Measurements from ENCODE around the gene WDR62. TPM values are rescaled to one million over a fixed set of nuclear protein-coding genes. Genes with fewer than 3 reads are reported as not detected.

WDR62 gene
- 10 to 100 TPM; 34.5 to 46.0 TPM for total RNA-seq

DNA sequence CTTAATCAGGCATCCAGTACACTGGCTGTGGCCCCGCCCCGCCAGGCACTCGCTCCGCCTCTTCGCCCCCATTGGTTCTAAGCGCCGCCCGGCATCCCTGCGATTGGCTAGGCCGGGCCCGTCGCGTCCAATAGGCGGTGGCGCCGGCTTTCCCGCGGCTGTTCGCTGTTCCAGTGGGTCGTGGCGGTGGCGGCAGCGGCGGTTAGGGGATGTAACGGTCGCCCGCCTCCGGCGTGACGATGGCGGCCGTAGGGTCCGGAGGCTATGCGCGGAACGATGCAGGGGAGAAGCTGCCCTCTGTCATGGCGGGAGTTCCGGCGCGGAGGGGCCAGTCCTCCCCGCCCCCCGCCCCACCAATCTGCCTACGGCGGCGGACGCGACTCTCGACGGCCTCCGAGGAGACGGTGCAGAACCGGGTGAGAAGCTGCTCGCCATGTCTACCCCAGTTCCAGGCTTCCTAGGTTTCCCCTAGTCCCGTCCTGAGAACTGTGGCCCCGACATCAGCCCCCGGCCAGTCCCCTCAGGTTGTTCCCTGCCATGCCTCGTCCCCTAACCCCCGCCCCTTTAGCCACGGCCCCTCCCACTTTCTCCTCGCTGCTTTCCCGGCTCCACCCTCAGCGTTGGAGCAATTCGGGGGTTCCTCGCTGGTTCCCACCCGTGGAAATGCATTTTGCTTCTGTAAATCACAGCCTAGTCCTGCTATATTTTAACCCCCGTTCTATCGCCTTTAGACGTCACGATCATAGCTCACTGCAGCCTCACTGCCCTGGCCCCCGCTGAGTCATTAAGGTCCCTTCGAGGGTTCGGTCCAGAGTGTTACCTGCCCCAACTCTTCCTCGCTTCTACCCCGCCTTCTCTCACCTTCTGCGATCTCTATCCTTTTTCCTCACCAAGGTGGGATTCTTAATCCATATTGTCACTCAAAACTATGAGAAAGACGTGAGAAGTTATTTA is at the start of gene WDR62:
TSS of gene WDR62 (plus strand) at position 165 of the 954 bp plus-strand sequence. CDS start at position 240, 75 bp downstream.
- H3K36me3 Mint-ChIP-seq = peaks cover 16% of the 10 kb centered on the region
- no peaks in the 10 kb centered on the region for H3K27me3 Mint-ChIP-seq
- H3K4me1 Mint-ChIP-seq = peaks cover 41% of the 10 kb centered on the region
- H3K27ac Mint-ChIP-seq = peak within 1 kb of the TSS; percentile 98
- peak; percentile 96 for DNase-seq
- peak within 1 kb of the TSS; percentile 98 for H3K4me3 Mint-ChIP-seq
- ATAC-seq = peak; percentile 80
- CTCF ChIA-PET = interaction anchor here (0.5 to 2.2 kb wide), 7 partner anchors 19 to 407 kb away, joined by 3 to 8 read pairs (median 4); partner anchors contain the start of genes COX6B1, POLR2I and TBCB
- no peaks in the 10 kb centered on the region for H3K9me3 Mint-ChIP-seq (ENCODE audit: low read depth)

DNA sequence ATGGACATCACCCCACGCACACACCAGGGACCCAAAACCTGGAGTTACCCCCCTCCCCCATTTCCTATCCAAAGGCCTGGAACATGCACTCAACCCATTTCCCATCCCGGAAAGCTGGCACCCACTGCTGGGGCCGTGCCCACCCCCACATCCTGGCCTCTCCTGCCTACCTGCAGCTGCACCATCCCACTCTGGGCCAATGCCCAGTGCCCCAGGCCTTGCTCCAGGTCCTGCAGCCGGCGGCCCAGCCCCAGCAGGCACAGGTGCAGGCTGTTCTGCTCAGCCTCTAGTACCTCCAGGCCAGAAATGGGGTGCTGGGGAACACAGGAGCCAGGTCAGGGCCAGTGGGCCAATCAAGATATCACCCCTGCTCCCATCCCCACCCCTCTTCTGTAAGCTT is 47.7 kb upstream of the WDR62 start:
- CTCF ChIA-PET = no interaction called here
- H3K27me3 Mint-ChIP-seq = no peaks in the 10 kb centered on the region
- ATAC-seq (no peak), DNase-seq (no peak)
- H3K4me3 Mint-ChIP-seq = no peak overlapping the region
- H3K27ac Mint-ChIP-seq = no peak overlapping the region
- H3K4me1 Mint-ChIP-seq = peaks cover 10% of the 10 kb centered on the region
- no peaks in the 10 kb centered on the region for H3K9me3 Mint-ChIP-seq (ENCODE audit: low read depth)
- H3K36me3 Mint-ChIP-seq = peaks cover under 1% of the 10 kb centered on the region

DNA sequence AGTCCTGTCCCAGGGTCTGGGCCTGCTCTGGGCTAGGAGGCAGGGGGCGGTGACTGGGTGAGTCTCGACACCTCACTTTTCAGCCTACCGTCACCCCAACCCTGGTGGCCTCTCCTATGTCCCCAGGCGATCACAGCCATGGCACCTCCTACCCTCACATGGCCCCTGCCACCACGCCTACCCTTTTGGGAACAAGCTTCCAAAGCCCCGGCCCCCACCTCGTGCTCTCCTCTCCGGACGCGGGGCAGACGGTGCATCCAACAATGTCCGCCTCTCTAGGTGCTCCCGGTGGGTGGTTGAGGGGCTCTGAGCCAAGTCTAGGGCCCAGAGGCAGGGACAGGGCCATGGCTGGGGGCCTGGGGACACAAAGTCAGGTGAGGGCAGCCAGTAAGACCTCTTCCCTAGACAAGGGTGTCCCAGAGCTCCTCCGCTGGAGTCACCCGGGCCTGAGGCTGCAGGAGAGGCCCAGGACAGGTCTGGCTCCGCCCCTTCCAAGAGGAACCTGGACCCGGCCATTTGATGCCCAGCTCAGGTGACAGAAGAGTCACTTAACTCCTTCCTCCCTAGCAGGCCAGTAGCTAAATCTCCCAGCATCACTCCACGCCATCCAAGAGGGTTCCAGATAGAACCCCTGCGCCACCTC is 46.2 kb upstream of the WDR62 start, which contains the start of gene SYNE4:
TSS of gene SYNE4 (minus strand) at position 478 of the 643 bp plus-strand sequence. CDS start at position 346, 132 bp downstream.
- no peak within 1 kb of the TSS for H3K27ac Mint-ChIP-seq
- CTCF ChIA-PET = interaction anchor here (1.3 kb wide), 1 partner anchor 50 kb away, joined by 3 read pairs; no protein-coding TSS in a partner anchor
- H3K4me1 Mint-ChIP-seq = peaks cover 13% of the 10 kb centered on the region
- DNase-seq = no peak
- ATAC-seq = no peak
- no peaks in the 10 kb centered on the region for H3K36me3 Mint-ChIP-seq
- H3K4me3 Mint-ChIP-seq = peak within 1 kb of the TSS; percentile 20
- no peaks in the 10 kb centered on the region for H3K9me3 Mint-ChIP-seq (ENCODE audit: low read depth)
- H3K27me3 Mint-ChIP-seq = no peaks in the 10 kb centered on the region

DNA sequence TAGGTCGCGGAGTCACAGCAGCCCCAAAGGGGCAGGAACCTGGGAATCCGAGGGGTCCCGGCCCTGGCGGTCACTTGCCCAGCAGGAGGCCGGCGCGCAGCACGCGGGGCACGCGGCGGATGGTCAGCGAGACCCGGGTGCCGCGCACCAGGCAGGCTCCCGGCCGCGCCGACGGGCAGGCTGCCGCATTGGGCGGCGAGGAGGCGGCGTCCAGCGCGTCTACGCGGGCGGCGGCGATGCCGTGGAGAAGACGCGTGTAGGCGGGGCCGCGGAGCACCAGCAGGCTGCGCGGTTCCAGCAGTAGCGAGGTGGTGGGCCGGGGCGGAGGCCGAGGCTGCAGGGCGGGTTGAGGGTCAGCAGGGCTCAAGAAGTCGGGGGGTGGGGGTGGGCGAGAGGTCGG is 45.5 kb upstream of the WDR62 start:
- no peaks in the 10 kb centered on the region for H3K9me3 Mint-ChIP-seq (ENCODE audit: low read depth)
- H3K4me3 Mint-ChIP-seq = no peak overlapping the region
- H3K27me3 Mint-ChIP-seq = no peaks in the 10 kb centered on the region
- CTCF ChIA-PET = interaction anchor here (1.3 kb wide), 1 partner anchor 51 kb away, joined by 3 read pairs; no protein-coding TSS in a partner anchor
- no peaks in the 10 kb centered on the region for H3K36me3 Mint-ChIP-seq
- DNase-seq = peak; percentile 54
- H3K4me1 Mint-ChIP-seq = peaks cover 14% of the 10 kb centered on the region
- ATAC-seq = peak; percentile 24
- H3K27ac Mint-ChIP-seq = no peak overlapping the region

DNA sequence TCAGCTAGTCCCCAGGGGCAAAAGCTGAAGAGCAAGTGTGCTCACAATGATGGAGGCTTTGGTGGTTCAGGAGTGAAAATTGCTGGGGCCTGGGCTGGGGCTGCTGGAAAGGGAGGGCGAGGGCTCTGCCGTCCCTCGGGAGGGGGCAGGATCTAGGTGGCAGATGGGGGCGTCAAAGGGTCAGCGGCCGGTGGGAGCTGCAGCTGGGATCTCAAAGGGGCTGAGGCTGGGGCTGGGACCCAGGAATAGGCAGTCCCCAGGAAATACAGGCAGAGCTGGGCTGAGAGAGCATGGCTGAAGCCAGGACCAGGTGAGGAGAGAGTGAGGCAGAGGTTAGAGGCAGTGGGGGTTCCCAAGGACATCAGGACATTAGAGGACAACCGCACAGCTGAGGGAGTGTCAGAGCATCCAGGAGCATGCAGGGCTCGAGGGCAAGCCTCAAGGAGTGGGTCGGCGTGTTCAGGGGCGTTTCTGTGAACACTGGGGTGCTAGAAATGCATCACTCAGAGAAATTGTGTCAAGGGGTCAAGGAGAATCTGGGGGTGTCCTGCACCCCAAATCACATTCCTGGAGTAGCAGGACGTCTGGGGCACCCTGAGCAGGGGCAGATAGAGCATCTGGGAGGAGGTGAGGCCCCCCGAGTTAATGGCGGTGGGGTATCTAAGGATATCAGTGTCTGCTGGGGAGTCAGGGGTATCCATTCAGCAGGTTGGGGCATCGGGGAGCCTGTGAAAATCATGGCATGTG is 44.9 kb upstream of the WDR62 start:
- no peak overlapping the region for H3K4me3 Mint-ChIP-seq
- H3K9me3 Mint-ChIP-seq (ENCODE audit: low read depth) = no peaks in the 10 kb centered on the region
- H3K27ac Mint-ChIP-seq = no peak overlapping the region
- CTCF ChIA-PET = interaction anchor here (1.3 kb wide), 1 partner anchor 51 kb away, joined by 3 read pairs; no protein-coding TSS in a partner anchor
- peaks cover 19% of the 10 kb centered on the region for H3K4me1 Mint-ChIP-seq
- H3K27me3 Mint-ChIP-seq = no peaks in the 10 kb centered on the region
- H3K36me3 Mint-ChIP-seq = no peaks in the 10 kb centered on the region
- ATAC-seq (no peak), DNase-seq (no peak)

DNA sequence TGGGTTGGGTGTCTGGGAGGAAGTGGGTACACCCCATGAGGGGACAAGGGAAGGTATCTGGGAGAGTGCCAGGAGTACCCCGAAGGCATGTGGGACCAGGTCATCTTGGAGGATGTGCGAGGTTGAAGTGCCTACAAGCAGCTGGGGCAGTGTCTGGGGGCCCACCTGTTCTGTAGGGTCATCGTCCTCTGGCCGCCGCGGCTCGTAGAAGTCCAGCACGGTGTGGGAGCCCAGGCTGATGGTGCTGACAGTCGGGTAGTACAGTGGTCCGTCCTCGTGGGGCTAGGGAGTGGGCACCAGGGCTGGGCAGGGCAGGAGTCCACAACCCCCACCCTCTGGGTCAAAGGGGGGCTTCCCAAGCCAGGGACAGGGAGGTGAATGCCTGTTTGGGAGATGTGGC is 44.3 kb upstream of the WDR62 start:
- H3K4me3 Mint-ChIP-seq = no peak overlapping the region
- H3K27ac Mint-ChIP-seq = no peak overlapping the region
- CTCF ChIA-PET = no interaction called here

DNA sequence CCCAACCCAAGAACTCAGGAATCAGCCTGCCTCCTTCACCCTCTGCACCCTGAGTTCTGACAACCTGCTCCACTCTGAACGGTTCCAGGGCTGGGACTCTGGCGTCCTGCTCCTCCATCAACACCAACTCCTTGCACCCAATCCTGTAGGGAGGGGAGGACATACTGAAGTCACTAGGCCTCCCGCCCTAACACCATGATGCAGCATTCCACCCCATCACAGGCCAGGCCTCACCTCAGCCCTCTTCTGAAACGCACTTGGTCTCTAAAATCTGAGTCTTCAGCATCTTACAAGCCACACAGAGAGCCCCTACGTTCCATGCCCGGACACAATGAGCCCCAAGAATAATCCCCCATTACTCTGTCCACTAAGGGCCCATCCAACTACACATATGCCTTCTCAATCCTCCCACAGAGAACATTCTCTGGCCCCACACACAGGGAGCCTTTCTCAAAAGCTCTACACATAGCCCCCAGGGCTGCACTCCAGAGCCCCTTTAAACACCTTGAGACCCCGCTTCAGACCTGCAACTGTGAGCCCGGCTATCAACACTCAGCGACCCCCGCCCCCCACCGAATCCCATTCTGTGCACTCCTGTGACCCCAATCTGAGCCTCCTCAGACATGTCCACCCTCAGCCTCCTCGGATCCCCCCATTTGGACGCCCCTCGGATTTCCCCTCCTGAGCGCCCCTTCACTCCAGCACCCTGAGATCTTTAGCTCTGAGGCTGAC is 41.3 kb upstream of the WDR62 start:
- DNase-seq = no peak
- peak overlapping the region; percentile 92 for H3K4me3 Mint-ChIP-seq
- H3K36me3 Mint-ChIP-seq = peaks cover 4% of the 10 kb centered on the region
- CTCF ChIA-PET = interaction anchor here (0.7 to 1.5 kb wide), 4 partner anchors 19 to 240 kb away, joined by 3 to 4 read pairs (median 3); no protein-coding TSS in a partner anchor
- no peaks in the 10 kb centered on the region for H3K27me3 Mint-ChIP-seq
- H3K9me3 Mint-ChIP-seq (ENCODE audit: low read depth) = no peaks in the 10 kb centered on the region
- no peak for ATAC-seq
- peaks cover 33% of the 10 kb centered on the region for H3K4me1 Mint-ChIP-seq
- peak overlapping the region; percentile 95 for H3K27ac Mint-ChIP-seq

More for the DNA sequence above, 44.3 kb upstream of the WDR62 start:
- ATAC-seq (no peak), DNase-seq (no peak)
- no peaks in the 10 kb centered on the region for H3K9me3 Mint-ChIP-seq (ENCODE audit: low read depth)
- no peaks in the 10 kb centered on the region for H3K27me3 Mint-ChIP-seq
- H3K4me1 Mint-ChIP-seq = peaks cover 25% of the 10 kb centered on the region
- H3K36me3 Mint-ChIP-seq = no peaks in the 10 kb centered on the region

DNA sequence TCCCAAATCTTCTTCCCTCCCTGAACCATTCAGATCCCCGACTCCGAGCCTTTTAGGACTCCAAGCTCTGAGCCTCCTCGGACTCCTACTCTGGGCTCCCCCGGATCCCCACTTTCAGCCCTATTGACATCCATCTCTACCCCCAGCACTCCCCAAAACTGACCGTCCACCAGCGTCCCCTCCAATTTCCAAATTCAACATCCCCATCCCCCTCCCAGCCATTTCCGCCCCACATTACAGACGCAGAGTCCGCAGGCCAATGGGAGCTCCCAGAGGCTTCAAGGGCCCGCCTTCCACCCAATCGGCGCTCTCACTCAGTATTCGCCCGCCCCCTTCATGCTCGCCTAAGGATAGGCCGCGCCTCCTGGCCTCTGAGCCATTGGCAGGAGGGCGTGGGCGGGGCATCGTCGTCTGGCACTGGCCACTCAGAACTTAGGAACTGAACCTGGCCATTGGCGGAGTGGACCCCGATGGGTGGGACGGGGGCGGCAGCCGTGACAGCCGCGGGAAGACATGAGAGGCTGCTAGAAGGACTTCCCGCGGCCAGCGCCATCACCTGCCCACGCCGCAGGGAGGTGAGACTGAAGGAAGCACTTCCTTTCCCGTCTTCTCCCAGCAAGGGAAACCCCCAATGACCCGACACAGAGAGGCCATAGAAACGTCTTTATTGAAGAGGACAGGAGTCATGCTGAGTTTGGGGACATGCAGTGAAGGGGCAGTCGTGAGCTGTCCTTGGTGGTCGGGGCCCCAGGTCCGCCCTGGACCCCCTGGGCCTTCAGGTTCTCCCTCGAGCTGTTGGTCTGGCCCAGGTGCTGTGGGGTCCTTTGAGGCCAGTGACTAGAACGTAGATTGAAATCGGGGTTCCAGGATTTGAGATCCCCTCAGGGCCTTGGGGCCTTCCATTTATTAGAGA is 40.4 kb upstream of the WDR62 start, which contains the start of gene ALKBH6:
TSS of gene ALKBH6 (minus strand) at position 202 of the 913 bp plus-strand sequence. CDS start 816 bp downstream, outside the sequence.
- H3K27ac Mint-ChIP-seq = peak within 1 kb of the TSS; percentile 95
- CTCF ChIA-PET = interaction anchor here (0.7 to 1.6 kb wide), 7 partner anchors 18 to 241 kb away, joined by 3 to 6 read pairs (median 3); partner anchors contain the start of gene THAP8
- H3K27me3 Mint-ChIP-seq = no peaks in the 10 kb centered on the region
- H3K4me1 Mint-ChIP-seq = peaks cover 29% of the 10 kb centered on the region
- peak; percentile 98 for ATAC-seq
- H3K36me3 Mint-ChIP-seq = peaks cover 6% of the 10 kb centered on the region
- peak within 1 kb of the TSS; percentile 92 for H3K4me3 Mint-ChIP-seq
- DNase-seq = peak; percentile 100
- no peaks in the 10 kb centered on the region for H3K9me3 Mint-ChIP-seq (ENCODE audit: low read depth)

DNA sequence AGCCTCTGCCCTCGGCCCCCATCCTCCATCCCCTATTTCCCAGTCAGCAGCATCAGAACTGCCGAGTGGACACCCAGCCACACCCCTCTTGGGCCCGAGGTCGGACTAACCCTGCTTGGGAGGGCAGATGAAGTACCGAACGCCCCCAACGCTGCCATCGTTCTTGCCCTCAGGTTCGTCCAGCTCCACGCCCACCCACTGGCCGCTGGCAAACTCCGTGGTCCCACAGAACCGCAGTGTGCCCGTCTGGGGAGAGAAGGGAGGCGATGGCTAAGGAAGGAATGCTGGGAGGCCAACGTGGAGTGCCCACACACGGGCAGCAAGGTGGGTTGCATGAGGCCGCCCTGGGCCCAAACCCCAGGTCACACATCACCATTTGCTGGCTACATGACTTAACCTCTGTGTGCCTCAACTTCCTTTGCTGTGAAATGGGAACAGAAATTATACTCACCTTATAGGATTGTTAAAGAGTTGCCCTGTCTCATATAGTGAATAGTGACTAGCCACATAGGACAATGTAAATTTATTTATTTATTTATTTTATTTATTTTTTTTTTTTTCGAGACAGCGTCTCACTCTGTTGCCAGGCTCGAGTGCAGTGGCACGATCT is 35.5 kb upstream of the WDR62 start:
- Mint-ChIP-seq H3K9me3 (ENCODE audit: low read depth) (no peaks in the 10 kb centered on the region), H3K4me3 (no peak overlapping the region), H3K27ac (no peak overlapping the region), H3K4me1 (peaks cover 19% of the 10 kb centered on the region), H3K36me3 (peaks cover 22% of the 10 kb centered on the region), H3K27me3 (no peaks in the 10 kb centered on the region)
- ATAC-seq = no peak
- CTCF ChIA-PET = no interaction called here
- no peak for DNase-seq

DNA sequence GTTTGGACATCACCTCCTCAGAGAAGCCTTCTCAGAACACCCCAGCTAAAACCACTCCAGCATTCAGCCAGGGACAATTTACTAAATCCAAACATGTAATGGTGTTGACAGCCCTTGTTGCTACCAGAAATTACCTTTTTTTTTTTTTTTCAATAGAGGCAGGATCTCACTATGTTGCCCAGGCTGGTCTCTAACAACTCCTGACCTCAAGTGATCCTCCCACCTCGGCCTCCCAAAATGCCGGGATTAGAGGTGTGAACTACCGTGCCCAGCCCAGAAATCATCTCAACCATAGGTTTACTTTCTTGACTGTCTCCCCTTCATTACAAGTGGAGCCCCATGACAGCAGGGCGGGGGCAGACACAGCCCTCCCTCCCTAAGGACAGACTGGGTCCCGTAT is 31.3 kb upstream of the WDR62 start:
- Mint-ChIP-seq H3K36me3 (peaks cover 18% of the 10 kb centered on the region), H3K9me3 (ENCODE audit: low read depth) (no peaks in the 10 kb centered on the region), H3K4me3 (no peak overlapping the region), H3K4me1 (no peaks in the 10 kb centered on the region), H3K27me3 (no peaks in the 10 kb centered on the region), H3K27ac (no peak overlapping the region)
- ATAC-seq = no peak
- CTCF ChIA-PET = no interaction called here
- DNase-seq = no peak

DNA sequence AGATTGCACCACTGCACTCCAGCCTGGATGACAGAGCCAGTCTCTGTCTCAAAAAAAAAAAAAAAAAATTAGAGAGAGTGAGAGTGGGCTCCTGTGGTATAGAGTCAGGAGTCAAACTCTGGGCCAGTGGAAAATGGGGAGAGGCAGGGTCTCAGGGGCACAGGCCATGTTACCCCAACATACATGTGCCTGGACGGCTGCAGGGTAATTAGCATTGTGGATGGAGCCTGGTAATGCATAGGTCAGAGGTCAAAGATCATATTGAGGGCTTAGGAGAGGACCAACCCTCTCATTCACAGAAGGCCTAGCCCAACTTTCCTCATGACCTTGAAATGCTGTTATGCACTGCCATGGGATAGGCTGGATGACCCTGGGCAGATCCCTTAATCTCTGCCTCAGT is 29.2 kb upstream of the WDR62 start:
- H3K4me3 Mint-ChIP-seq = no peak overlapping the region
- no peaks in the 10 kb centered on the region for H3K4me1 Mint-ChIP-seq
- peaks cover 15% of the 10 kb centered on the region for H3K36me3 Mint-ChIP-seq
- no peak overlapping the region for H3K27ac Mint-ChIP-seq
- ATAC-seq (no peak), DNase-seq (no peak)
- H3K9me3 Mint-ChIP-seq (ENCODE audit: low read depth) = no peaks in the 10 kb centered on the region
- CTCF ChIA-PET = no interaction called here
- no peaks in the 10 kb centered on the region for H3K27me3 Mint-ChIP-seq
